CD4-positive, alpha-beta T cell (primary cell): ENCODE measurements around the gene VRK1. TPM values are rescaled to one million over a fixed set of nuclear protein-coding genes. Genes with fewer than 3 reads are reported as not detected.

Experiments used
- ATAC-seq: fragments of 200-7000 bp; cut with Tn5 transposase; one replicate; pipeline ENCODE4 v1.10.0; 2022; ENCODE audit warnings: mild to moderate bottlenecking; ENCODE audit not compliant: poor library complexity
- CTCF ChIA-PET: fragments of 350-600 bp; sonication (Branson Sonifier 250); formaldehyde crosslinking; loops from one replicate; lab custom pipeline; 2021; ENCODE audit warnings: antibody characterized with exemption, inconsistent platforms; lab: Charles Lee
- POLR2A ChIA-PET: fragments of 350-600 bp; sonication (Branson Sonifier 250); formaldehyde crosslinking; loops from one replicate; lab custom pipeline; 2021; ENCODE audit warnings: antibody characterized with exemption, inconsistent platforms; lab: Charles Lee
- DNase-seq, 14 experiments: peaks; one replicate each; pipeline ENCODE4 v3.0.0-alpha.2; 2013 to 2020; ENCODE audit warnings: mixed read lengths in 2 of 14
- H3K27ac ChIP-seq, 2 donors: one replicate each; pipeline versions ENCODE4 v1.5.1 to v1.7.0; 2013; ENCODE audit warnings: low read length in 2 of 2, low read depth in 1 of 2, mild to moderate bottlenecking in 1 of 2
- H3K27me3 ChIP-seq, 2 experiments: 1 replicate in 1 of 2; 2 replicates in 1 of 2; pipeline versions ENCODE4 v1.6.1 to v1.7.0; 2013; ENCODE audit warnings: low read length in 2 of 2, control low read depth in 1 of 2, mild to moderate bottlenecking in 1 of 2, moderate library complexity in 1 of 2; ENCODE audit not compliant: insufficient read depth in 2 of 2, control insufficient read depth in 1 of 2
- H3K36me3 ChIP-seq: one replicate; pipeline ENCODE4 v1.6.1; 2013; ENCODE audit warnings: low read length, control low read depth; ENCODE audit not compliant: insufficient read depth
- H3K4me1 ChIP-seq: one replicate; pipeline ENCODE4 v1.6.1; 2013; ENCODE audit warnings: low read length, control low read depth; ENCODE audit not compliant: insufficient read depth
- H3K4me3 ChIP-seq: one replicate; pipeline ENCODE4 v1.5.1; 2013; ENCODE audit warnings: mild to moderate bottlenecking, low read length, moderate library complexity
- H3K9me3 ChIP-seq, 2 experiments: 1 replicate in 1 of 2; 2 replicates in 1 of 2; pipeline versions ENCODE4 v1.6.1 to v1.7.0; 2013; ENCODE audit warnings: low read length in 2 of 2, mild to moderate bottlenecking in 2 of 2, control low read depth in 1 of 2, moderate library complexity in 1 of 2; ENCODE audit not compliant: control insufficient read depth in 1 of 2, insufficient read depth in 1 of 2
- H3K27ac Mint-ChIP-seq: one replicate; pipeline ENCODE4 v1.8.0; 2020; ENCODE audit warnings: mixed read lengths
- H3K27me3 Mint-ChIP-seq: one replicate; pipeline ENCODE4 v1.8.0; 2021; ENCODE audit warnings: mixed read lengths
- H3K36me3 Mint-ChIP-seq: one replicate; pipeline ENCODE4 v1.8.0; 2021; ENCODE audit warnings: low read depth, mixed read lengths
- H3K4me1 Mint-ChIP-seq: one replicate; pipeline ENCODE4 v1.8.0; 2021; ENCODE audit warnings: low read depth, mixed read lengths
- H3K4me3 Mint-ChIP-seq: one replicate; pipeline ENCODE4 v1.8.0; 2020; ENCODE audit warnings: mild to moderate bottlenecking, mixed read lengths
- H3K9me3 Mint-ChIP-seq: one replicate; pipeline ENCODE4 v1.8.0; 2020; ENCODE audit warnings: mixed read lengths
- intact Hi-C, 2 experiments: fragments of 100-400 bp; cut with DNase I in 1 of 2; cut with micrococcal nuclease in 1 of 2; formaldehyde crosslinking; loops; one replicate each; pipeline versions ENCODE4 v1.15.1 to v1.9.0; 2023 to 2025; cut with DNase I, micrococcal nuclease
- total RNA-seq, 174 experiments: library from RNA in 2 of 174; stranded (reverse) in 2 of 174; gene quantifications; one replicate each; pipeline ENCODE4 v1.2.3 and lab custom pipeline; 2021 to 2026
- TF ChIP-seq, protein P1 (sequence below): fragments of 200-600 bp; IDR thresholded peaks from one replicate; pipeline ENCODE4 v1.8.0; 2022; ENCODE audit warnings: antibody characterized with exemption, mild to moderate bottlenecking

Gene VRK1
- total RNA-seq, 2 experiments from 2014 or later, result 36.7 to 41.0 TPM

GRCh38 chr14:96888593-96888992, 91.4 kb downstream of the VRK1 start:
- H3K36me3 ChIP-seq, result no peaks in the 10 kb centered on the region
- no peaks in the 10 kb centered on the region for H3K4me1 ChIP-seq
- POLR2A ChIA-PET, result no interaction called here
- intact Hi-C loops, result no loop called here
- TF ChIP-seq, protein P1, sequence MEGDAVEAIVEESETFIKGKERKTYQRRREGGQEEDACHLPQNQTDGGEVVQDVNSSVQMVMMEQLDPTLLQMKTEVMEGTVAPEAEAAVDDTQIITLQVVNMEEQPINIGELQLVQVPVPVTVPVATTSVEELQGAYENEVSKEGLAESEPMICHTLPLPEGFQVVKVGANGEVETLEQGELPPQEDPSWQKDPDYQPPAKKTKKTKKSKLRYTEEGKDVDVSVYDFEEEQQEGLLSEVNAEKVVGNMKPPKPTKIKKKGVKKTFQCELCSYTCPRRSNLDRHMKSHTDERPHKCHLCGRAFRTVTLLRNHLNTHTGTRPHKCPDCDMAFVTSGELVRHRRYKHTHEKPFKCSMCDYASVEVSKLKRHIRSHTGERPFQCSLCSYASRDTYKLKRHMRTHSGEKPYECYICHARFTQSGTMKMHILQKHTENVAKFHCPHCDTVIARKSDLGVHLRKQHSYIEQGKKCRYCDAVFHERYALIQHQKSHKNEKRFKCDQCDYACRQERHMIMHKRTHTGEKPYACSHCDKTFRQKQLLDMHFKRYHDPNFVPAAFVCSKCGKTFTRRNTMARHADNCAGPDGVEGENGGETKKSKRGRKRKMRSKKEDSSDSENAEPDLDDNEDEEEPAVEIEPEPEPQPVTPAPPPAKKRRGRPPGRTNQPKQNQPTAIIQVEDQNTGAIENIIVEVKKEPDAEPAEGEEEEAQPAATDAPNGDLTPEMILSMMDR, result no peak
- H3K27ac ChIP-seq, result no peak overlapping the region
- Mint-ChIP-seq H3K4me1 (no peaks in the 10 kb centered on the region), H3K36me3 (peaks cover 12% of the 10 kb centered on the region), H3K27me3 (no peaks in the 10 kb centered on the region), H3K4me3 (no peak overlapping the region), H3K27ac (no peak overlapping the region), H3K9me3 (no peaks in the 10 kb centered on the region)
- H3K4me3 ChIP-seq, result no peak overlapping the region
- no peak for ATAC-seq
- DNase-seq, result no peak
- no peaks in the 10 kb centered on the region for H3K9me3 ChIP-seq
- CTCF ChIA-PET, result no interaction called here
- H3K27me3 ChIP-seq, result no peaks in the 10 kb centered on the region

DNA sequence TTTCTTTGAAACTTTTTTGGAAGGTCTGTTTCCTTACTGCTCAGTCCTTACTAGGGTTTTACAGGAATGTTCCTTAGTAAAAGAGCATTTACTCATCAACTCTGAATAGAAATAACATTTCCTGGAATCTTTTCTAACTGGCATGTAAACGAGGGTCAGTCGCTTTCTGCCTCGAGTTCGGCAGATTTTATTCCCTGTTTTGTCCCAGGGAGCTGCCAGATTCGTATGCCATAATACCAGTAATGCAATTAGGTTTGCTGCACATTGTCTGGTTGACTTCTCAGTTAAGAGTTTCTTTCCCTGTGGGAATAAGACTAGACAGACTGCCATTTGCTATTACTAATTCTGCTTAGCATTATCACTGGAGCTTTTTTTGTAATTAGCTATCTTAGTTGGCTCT, 91.9 kb downstream of the VRK1 start:
- H3K4me1 Mint-ChIP-seq, result no peaks in the 10 kb centered on the region
- H3K27ac Mint-ChIP-seq, result no peak overlapping the region
- ChIA-PET POLR2A (no interaction called here), CTCF (no interaction called here)
- Histone ChIP-seq H3K27ac (no peak overlapping the region), H3K27me3 (no peaks in the 10 kb centered on the region), H3K36me3 (no peaks in the 10 kb centered on the region), H3K4me1 (no peaks in the 10 kb centered on the region), H3K4me3 (no peak overlapping the region), H3K9me3 (no peaks in the 10 kb centered on the region)
- ATAC-seq (no peak), DNase-seq (no peak)
- H3K36me3 Mint-ChIP-seq, result peaks cover 7% of the 10 kb centered on the region
- H3K27me3 Mint-ChIP-seq, result no peaks in the 10 kb centered on the region
- no peak overlapping the region for H3K4me3 Mint-ChIP-seq
- TF ChIP-seq, protein P1, result no peak
- H3K9me3 Mint-ChIP-seq, result no peaks in the 10 kb centered on the region
- intact Hi-C loops, result no loop called here

GRCh38 chr14:96893966-96894622, 96.9 kb downstream of the VRK1 start:
- Mint-ChIP-seq H3K9me3 (no peaks in the 10 kb centered on the region), H3K4me1 (no peaks in the 10 kb centered on the region), H3K4me3 (no peak overlapping the region), H3K27me3 (no peaks in the 10 kb centered on the region), H3K36me3 (peaks cover 11% of the 10 kb centered on the region), H3K27ac (no peak overlapping the region)
- POLR2A ChIA-PET, result no interaction called here
- H3K9me3 ChIP-seq, result no peaks in the 10 kb centered on the region
- no peak overlapping the region for H3K27ac ChIP-seq
- CTCF ChIA-PET, result no interaction called here
- TF ChIP-seq, protein P1, result no peak
- no peaks in the 10 kb centered on the region for H3K27me3 ChIP-seq
- no peak overlapping the region for H3K4me3 ChIP-seq
- DNase-seq (no peak), ATAC-seq (no peak)
- no peaks in the 10 kb centered on the region for H3K36me3 ChIP-seq
- intact Hi-C loops, result no loop called here
- no peaks in the 10 kb centered on the region for H3K4me1 ChIP-seq
